Fibroblast of skin of right quadriceps (primary cell): ENCODE measurements around the gene FOXN1.
A peak's percentile ranks its signal among the peaks of the same experiment; 100 is the strongest.

ENCODE experiments used
- DNase-seq: peaks from one replicate; pipeline ENCODE4 v3.0.0-alpha.2; 2013

The FOXN1 gene

GRCh38 chr17:28527859-28528258 lies 21.7 kb downstream of the FOXN1 start:
- DNase-seq: no peak

GRCh38 chr17:28528327-28529012 lies 22.3 kb downstream of the FOXN1 start:
- no peak for DNase-seq

- DNase-seq: no peak
These were observed 22.9 kb downstream of the FOXN1 start for GRCh38 chr17:28529013-28529400.

GRCh38 chr17:28530250-28530649 lies 24.1 kb downstream of the FOXN1 start:
- no peak for DNase-seq

- no peak for DNase-seq
These were observed 24.8 kb downstream of the FOXN1 start for GRCh38 chr17:28530926-28531325.

- no peak for DNase-seq
These were observed 26.2 kb downstream of the FOXN1 start for GRCh38 chr17:28532050-28532960.

GRCh38 chr17:28533091-28533807 lies 27.1 kb downstream of the FOXN1 start:
- no peak for DNase-seq

- no peak for DNase-seq
These were observed 28.7 kb downstream of the FOXN1 start for GRCh38 chr17:28534740-28535375.

- no peak for DNase-seq
These were observed 30.5 kb downstream of the FOXN1 start for GRCh38 chr17:28536532-28537218.

- no peak for DNase-seq
These were observed 31.1 kb downstream of the FOXN1 start for GRCh38 chr17:28537219-28537610.

GRCh38 chr17:28538296-28538895 lies 32.2 kb downstream of the FOXN1 start:
- no peak for DNase-seq

- DNase-seq: no peak
These were observed 34.1 kb downstream of the FOXN1 start for GRCh38 chr17:28540231-28540630.

GRCh38 chr17:28541439-28541838 lies 35.3 kb downstream of the FOXN1 start:
- no peak for DNase-seq

- no peak for DNase-seq
These were observed 38.4 kb downstream of the FOXN1 start for GRCh38 chr17:28544402-28545140.

GRCh38 chr17:28545141-28545503 lies 39.0 kb downstream of the FOXN1 start:
- no peak for DNase-seq

GRCh38 chr17:28545787-28546415 lies 39.8 kb downstream of the FOXN1 start:
- no peak for DNase-seq

GRCh38 chr17:28547096-28547622 lies 41.0 kb downstream of the FOXN1 start:
- DNase-seq: no peak

- peak; percentile 46 for DNase-seq
These were observed 41.7 kb downstream of the FOXN1 start for GRCh38 chr17:28547623-28548416.

- no peak for DNase-seq
These were observed 42.4 kb downstream of the FOXN1 start for GRCh38 chr17:28548417-28549130.
